Coronary artery (tissue), 2 donors: Measurements from ENCODE around the gene CEP112.

Experiments
- DNase-seq: peaks from one replicate; pipeline ENCODE4 v3.0.0-alpha.2; 2017; ENCODE audit warnings: low spot score
- H3K27ac ChIP-seq, 2 donors: fragments of 200-600 bp; sonication (generic); one replicate each; pipeline ENCODE4 v1.5.1; 2016 to 2019
- H3K4me3 ChIP-seq: fragments of 200-600 bp; sonication (generic); 2 replicates; pipeline ENCODE4 v1.5.1; 2016; ENCODE audit warnings: mild to moderate bottlenecking, moderate library complexity
- TF ChIP-seq, protein P1 (sequence below): fragments of 200-600 bp; sonication (generic); IDR thresholded peaks from one replicate; pipeline ENCODE4 v1.5.1; 2019; ENCODE audit warnings: antibody characterized with exemption

CEP112 gene

GRCh38 chr17:66002812-66003211 is 189.1 kb downstream of the CEP112 start:
- TF ChIP-seq, protein P1, sequence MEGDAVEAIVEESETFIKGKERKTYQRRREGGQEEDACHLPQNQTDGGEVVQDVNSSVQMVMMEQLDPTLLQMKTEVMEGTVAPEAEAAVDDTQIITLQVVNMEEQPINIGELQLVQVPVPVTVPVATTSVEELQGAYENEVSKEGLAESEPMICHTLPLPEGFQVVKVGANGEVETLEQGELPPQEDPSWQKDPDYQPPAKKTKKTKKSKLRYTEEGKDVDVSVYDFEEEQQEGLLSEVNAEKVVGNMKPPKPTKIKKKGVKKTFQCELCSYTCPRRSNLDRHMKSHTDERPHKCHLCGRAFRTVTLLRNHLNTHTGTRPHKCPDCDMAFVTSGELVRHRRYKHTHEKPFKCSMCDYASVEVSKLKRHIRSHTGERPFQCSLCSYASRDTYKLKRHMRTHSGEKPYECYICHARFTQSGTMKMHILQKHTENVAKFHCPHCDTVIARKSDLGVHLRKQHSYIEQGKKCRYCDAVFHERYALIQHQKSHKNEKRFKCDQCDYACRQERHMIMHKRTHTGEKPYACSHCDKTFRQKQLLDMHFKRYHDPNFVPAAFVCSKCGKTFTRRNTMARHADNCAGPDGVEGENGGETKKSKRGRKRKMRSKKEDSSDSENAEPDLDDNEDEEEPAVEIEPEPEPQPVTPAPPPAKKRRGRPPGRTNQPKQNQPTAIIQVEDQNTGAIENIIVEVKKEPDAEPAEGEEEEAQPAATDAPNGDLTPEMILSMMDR: no peak

DNA sequence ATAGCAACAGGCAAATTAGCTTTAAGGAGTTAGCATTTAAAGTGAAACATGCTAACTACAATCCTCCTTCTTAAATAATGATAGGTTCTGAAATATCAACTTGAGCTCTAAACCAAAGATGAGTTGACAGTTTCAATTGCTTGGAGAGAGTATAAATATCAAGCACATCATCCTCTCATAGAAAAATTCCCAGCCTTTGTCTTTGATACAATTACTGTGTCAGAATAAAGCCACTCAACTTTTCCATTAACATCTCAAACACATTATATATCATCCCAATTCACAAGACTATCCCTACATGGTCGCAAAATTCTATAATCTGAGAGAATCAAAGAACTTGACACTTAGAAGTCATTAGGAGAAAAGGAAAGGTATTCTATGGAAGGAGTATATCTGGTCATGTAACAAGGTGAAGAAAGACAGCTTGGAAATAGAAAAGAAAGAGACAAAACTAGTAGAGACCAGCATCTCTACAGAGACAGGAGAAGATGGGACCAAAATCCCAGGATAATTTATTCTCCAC is 189.8 kb downstream of the CEP112 start:
- no peak overlapping the region for H3K4me3 ChIP-seq
- no peak overlapping the region for H3K27ac ChIP-seq
- TF ChIP-seq, protein P1: no peak
- DNase-seq: no peak

More at GRCh38 chr17:66002812-66003211, 189.1 kb downstream of the CEP112 start:
- Histone ChIP-seq H3K27ac (no peak overlapping the region), H3K4me3 (no peak overlapping the region)
- DNase-seq: no peak

DNA sequence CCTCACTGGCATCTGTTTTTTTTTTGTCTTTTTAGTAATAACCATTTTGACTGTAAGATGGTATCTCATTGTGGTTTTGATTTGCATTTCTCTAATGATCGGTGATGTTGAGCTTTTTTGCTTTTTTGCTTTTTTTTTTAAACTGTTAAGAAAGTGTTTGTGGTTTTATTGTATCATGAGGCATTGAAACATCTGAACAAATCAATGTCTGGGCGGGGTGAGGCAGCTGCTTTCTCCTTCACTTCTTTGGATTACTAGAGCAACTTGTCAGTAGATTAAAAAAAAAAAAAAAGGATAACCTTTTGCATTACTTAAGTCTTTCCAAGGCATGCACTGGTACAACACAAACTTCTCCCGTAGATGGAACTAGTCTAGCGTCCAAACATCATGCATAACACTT is 191.7 kb downstream of the CEP112 start:
- no peak for DNase-seq
- Histone ChIP-seq H3K27ac (no peak overlapping the region), H3K4me3 (no peak overlapping the region)
- TF ChIP-seq, protein P1: no peak

- Histone ChIP-seq H3K27ac (no peak overlapping the region), H3K4me3 (no peak overlapping the region)
- no peak for DNase-seq
- TF ChIP-seq, protein P1: no peak
Measured at GRCh38 chr17:65998675-65999074, 193.3 kb downstream of the CEP112 start.

DNA sequence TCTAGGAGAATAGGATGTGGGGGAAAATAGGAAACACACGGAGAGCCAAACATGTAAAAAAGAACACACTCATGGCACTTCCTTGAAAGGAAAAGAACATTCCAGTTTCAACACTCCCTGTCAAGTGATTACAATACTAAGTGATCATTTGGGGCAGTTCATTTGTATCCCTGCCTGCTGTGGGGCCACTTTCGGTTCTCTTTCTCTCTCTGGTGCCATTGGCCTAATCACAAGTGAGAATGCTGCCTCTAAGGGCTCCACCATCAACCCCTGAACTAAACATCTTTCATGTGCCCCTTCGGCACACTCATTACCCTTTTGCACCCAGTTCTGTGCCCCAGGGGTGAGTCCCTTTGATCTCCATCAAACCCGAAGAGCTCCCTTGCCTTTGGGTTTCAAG is 197.3 kb downstream of the CEP112 start:
- Histone ChIP-seq H3K4me3 (no peak overlapping the region), H3K27ac (no peak overlapping the region)
- TF ChIP-seq, protein P1: no peak
- DNase-seq: no peak

GRCh38 chr17:65994114-65994513 is 197.8 kb downstream of the CEP112 start:
- DNase-seq: no peak
- Histone ChIP-seq H3K27ac (no peak overlapping the region), H3K4me3 (no peak overlapping the region)
- TF ChIP-seq, protein P1: no peak

DNA sequence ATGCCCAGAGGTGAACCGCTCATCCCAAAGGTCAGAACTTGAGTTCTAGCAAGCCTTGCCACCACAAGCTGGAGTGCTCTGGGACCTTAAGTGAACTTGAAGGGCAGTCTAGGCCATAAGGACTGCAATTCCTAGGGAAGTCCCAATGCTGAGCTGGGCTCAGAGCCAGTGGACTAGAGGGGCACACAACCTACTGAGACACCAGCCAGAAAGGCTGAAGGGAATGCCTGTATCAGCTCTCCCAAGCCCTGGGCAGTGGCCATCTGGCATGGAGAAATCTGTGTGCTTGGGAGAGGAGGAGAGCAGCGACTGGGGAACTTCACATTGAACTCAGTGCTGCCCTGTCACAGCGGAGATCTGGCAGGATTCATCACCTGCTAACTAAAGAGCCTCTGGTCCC is 201.3 kb downstream of the CEP112 start:
- Histone ChIP-seq H3K4me3 (no peak overlapping the region), H3K27ac (no peak overlapping the region)
- TF ChIP-seq, protein P1: no peak
- DNase-seq: no peak
